Activated CD4-positive, alpha-beta T cell treated with anti-CD3 and anti-CD28 coated beads, Interleukin-2, amount 10 ng/mL, durations not matched to agents 7 days and 5 days (primary cell): Measurements from ENCODE around the gene G2E3. TPM values are rescaled to one million over a fixed set of nuclear protein-coding genes. Genes with fewer than 3 reads are reported as not detected.
"Not testable (repeated sequence)": the region's sequence is repeated elsewhere in the genome, so short reads cannot be mapped to it uniquely, and the experiment has no call there.

Experiments used
- CTCF ChIA-PET: fragments of 350-600 bp; sonication (Branson Sonifier 250); formaldehyde crosslinking; loops from one replicate; lab custom pipeline; 2021; ENCODE audit warnings: antibody characterized with exemption; lab: Charles Lee
- POLR2A ChIA-PET: fragments of 350-600 bp; sonication (Branson Sonifier 250); formaldehyde crosslinking; loops from one replicate; lab custom pipeline; 2021; ENCODE audit warnings: antibody characterized with exemption; lab: Charles Lee
- DNase-seq: peaks from one replicate; pipeline ENCODE4 v3.0.0-alpha.2; 2020
- H3K27ac Mint-ChIP-seq: one replicate; pipeline ENCODE4 v1.8.0; 2021; ENCODE audit warnings: mild to moderate bottlenecking, moderate library complexity, mixed read lengths
- H3K27me3 Mint-ChIP-seq: one replicate; pipeline ENCODE4 v1.8.0; 2021; ENCODE audit warnings: mixed read lengths
- H3K36me3 Mint-ChIP-seq: one replicate; pipeline ENCODE4 v1.8.0; 2021; ENCODE audit warnings: low read depth, mixed read lengths
- H3K4me1 Mint-ChIP-seq: one replicate; pipeline ENCODE4 v1.8.0; 2021; ENCODE audit warnings: mixed read lengths
- H3K4me3 Mint-ChIP-seq: one replicate; pipeline ENCODE4 v1.8.0; 2021; ENCODE audit warnings: mild to moderate bottlenecking, moderate library complexity, mixed read lengths
- H3K9me3 Mint-ChIP-seq: one replicate; pipeline ENCODE4 v1.8.0; 2021; ENCODE audit warnings: mixed read lengths
- total RNA-seq, 2 experiments: library from RNA; stranded (reverse); gene quantifications; one replicate each; pipeline ENCODE4 v1.2.3, GENCODE V29; 2021

The G2E3 gene
- total RNA-seq, 2 experiments from 2014 or later = 33.6 to 39.2 TPM

GRCh38 chr14:30587141-30587540 is 28.2 kb downstream of the G2E3 start:
- Mint-ChIP-seq H3K4me3 (no peak overlapping the region), H3K4me1 (peaks cover 15% of the 10 kb centered on the region), H3K27me3 (no peaks in the 10 kb centered on the region), H3K36me3 (peaks cover 68% of the 10 kb centered on the region), H3K27ac (no peak overlapping the region), H3K9me3 (peaks cover 18% of the 10 kb centered on the region)
- no peak for DNase-seq
- ChIA-PET CTCF (no interaction called here), POLR2A (no interaction called here)

- peaks cover 12% of the 10 kb centered on the region for H3K9me3 Mint-ChIP-seq
- ChIA-PET POLR2A (no interaction called here), CTCF (no interaction called here)
- H3K4me3 Mint-ChIP-seq = no peak overlapping the region
- DNase-seq = no peak
- H3K27ac Mint-ChIP-seq = no peak overlapping the region
- H3K36me3 Mint-ChIP-seq = peaks cover 64% of the 10 kb centered on the region
- H3K27me3 Mint-ChIP-seq = no peaks in the 10 kb centered on the region
- peaks cover 12% of the 10 kb centered on the region for H3K4me1 Mint-ChIP-seq
Observed at GRCh38 chr14:30588873-30589272, 29.9 kb downstream of the G2E3 start.

GRCh38 chr14:30596935-30597334 is 38.0 kb downstream of the G2E3 start:
- no peaks in the 10 kb centered on the region for H3K9me3 Mint-ChIP-seq
- ChIA-PET POLR2A (no interaction called here), CTCF (interaction anchor here (0.9 kb wide), 1 partner anchor 25 kb away, joined by 3 read pairs; the partner anchor contains the start of gene SCFD1)
- DNase-seq = no peak
- no peak overlapping the region for H3K4me3 Mint-ChIP-seq
- H3K27ac Mint-ChIP-seq = no peak overlapping the region
- H3K27me3 Mint-ChIP-seq = no peaks in the 10 kb centered on the region
- peaks cover 35% of the 10 kb centered on the region for H3K36me3 Mint-ChIP-seq
- H3K4me1 Mint-ChIP-seq = no peaks in the 10 kb centered on the region

DNA sequence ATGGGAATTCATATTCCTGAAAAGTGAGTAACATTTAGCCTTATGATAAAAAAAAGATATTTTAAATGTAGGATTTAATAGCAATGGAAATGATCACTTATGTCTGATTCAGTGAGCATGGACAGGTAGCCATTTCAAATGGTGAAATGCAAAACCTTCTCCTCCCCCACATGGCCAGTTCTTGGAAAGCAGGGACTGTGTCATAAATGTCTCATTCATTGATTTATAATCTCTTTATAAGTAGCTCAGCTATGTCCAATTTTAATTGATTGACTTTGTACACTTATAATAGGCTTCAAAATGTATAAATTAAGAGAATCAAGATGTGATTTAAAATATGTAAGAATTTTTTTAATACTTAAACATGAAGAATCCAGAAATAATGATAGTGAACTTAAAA is 38.5 kb downstream of the G2E3 start:
- POLR2A ChIA-PET = no interaction called here
- no peaks in the 10 kb centered on the region for H3K9me3 Mint-ChIP-seq
- no peak overlapping the region for H3K4me3 Mint-ChIP-seq
- no peak for DNase-seq
- CTCF ChIA-PET = interaction anchor here (0.9 kb wide), 1 partner anchor 24 kb away, joined by 3 read pairs; the partner anchor contains the start of gene SCFD1
- H3K27me3 Mint-ChIP-seq = no peaks in the 10 kb centered on the region
- H3K27ac Mint-ChIP-seq = no peak overlapping the region
- no peaks in the 10 kb centered on the region for H3K4me1 Mint-ChIP-seq
- H3K36me3 Mint-ChIP-seq = peaks cover 31% of the 10 kb centered on the region

DNA sequence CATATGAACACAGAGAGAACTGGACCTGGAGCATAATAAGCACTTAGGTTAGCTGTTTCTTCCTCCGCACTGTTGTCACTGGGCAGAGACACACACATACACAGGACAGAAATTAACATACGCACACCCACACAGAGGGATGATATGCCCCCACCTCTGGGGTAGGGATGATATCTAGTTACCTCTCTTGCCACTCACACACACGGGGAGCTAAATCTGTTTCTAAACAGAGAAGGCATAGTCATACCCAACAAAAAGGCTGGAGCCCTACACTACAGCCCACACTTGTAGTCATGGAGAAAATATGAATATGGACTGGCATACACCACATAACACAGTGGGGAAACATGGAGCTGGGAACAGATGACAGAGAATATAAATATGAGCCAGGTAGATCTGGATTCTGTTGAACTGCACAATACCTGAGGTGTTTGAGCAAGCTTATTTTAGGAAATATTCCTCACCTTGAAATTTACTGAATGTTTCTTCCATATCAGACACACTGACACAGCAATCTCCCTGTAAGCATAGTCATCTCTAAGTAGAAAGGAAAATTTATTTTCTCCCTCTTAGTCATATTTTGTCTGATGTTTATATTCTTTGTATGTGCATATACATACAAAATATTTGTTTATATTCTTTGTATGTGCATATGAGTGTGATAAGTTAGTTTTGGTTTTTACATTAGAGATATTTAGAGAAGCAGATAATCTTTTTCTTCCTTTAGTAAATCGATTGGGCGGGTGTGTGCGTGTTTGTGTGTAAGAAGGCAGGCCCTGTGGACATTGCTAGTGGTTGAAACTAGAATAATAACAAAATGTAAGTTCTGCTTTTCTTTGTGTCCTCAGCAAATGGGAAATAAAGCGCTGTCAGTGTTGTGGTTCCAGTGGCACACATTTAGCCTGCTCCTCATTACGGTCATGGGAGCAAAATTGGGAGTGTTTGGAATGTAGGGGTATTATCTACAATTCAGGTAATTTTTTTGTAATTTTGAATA is 42.3 kb downstream of the G2E3 start:
- CTCF ChIA-PET = no interaction called here
- no peak for DNase-seq
- H3K27ac Mint-ChIP-seq = no peak overlapping the region
- POLR2A ChIA-PET = no interaction called here
- no peaks in the 10 kb centered on the region for H3K9me3 Mint-ChIP-seq
- H3K36me3 Mint-ChIP-seq = peaks cover 40% of the 10 kb centered on the region
- H3K27me3 Mint-ChIP-seq = no peaks in the 10 kb centered on the region
- no peaks in the 10 kb centered on the region for H3K4me1 Mint-ChIP-seq
- no peak overlapping the region for H3K4me3 Mint-ChIP-seq

DNA sequence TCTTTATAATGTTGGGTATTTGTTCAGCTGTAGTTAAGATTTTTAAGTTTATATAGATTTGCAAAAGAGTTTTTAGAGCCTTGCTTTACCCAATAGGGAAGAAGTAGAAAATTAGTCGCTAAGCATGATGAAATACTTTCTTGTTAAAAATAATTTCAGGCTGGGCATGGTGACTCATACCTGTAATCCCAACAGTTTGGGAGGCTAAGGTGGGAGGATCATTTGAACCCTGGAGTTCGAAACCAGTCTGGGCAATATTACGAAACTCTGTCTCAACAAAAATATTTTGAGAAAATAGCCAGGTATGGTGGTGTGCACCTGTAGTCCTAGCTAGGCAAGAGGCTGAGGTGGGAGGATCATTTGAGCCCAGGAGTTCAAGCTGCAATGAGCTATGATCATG is 44.4 kb downstream of the G2E3 start:
- Mint-ChIP-seq H3K27me3 (no peaks in the 10 kb centered on the region), H3K4me3 (no peak overlapping the region), H3K36me3 (peaks cover 41% of the 10 kb centered on the region), H3K4me1 (no peaks in the 10 kb centered on the region), H3K27ac (no peak overlapping the region), H3K9me3 (no peaks in the 10 kb centered on the region)
- DNase-seq = no peak
- CTCF ChIA-PET = interaction anchor here (0.6 to 1.0 kb wide), 2 partner anchors 8 to 38 kb away, joined by 3 read pairs; no protein-coding TSS in a partner anchor
- POLR2A ChIA-PET = no interaction called here

- POLR2A ChIA-PET, H3K27me3 Mint-ChIP-seq, H3K4me1 Mint-ChIP-seq, H3K9me3 Mint-ChIP-seq, H3K27ac Mint-ChIP-seq, H3K4me3 Mint-ChIP-seq, CTCF ChIA-PET, DNase-seq: not testable (repeated sequence)
- peaks cover 39% of the 10 kb centered on the region for H3K36me3 Mint-ChIP-seq
Observed at GRCh38 chr14:30604696-30605095, 45.7 kb downstream of the G2E3 start.

GRCh38 chr14:30607156-30607780 is 48.3 kb downstream of the G2E3 start:
- Mint-ChIP-seq H3K27me3 (no peaks in the 10 kb centered on the region), H3K36me3 (peaks cover 36% of the 10 kb centered on the region), H3K4me1 (no peaks in the 10 kb centered on the region), H3K4me3 (no peak overlapping the region), H3K27ac (no peak overlapping the region), H3K9me3 (no peaks in the 10 kb centered on the region)
- ChIA-PET CTCF (no interaction called here), POLR2A (no interaction called here)
- no peak for DNase-seq

DNA sequence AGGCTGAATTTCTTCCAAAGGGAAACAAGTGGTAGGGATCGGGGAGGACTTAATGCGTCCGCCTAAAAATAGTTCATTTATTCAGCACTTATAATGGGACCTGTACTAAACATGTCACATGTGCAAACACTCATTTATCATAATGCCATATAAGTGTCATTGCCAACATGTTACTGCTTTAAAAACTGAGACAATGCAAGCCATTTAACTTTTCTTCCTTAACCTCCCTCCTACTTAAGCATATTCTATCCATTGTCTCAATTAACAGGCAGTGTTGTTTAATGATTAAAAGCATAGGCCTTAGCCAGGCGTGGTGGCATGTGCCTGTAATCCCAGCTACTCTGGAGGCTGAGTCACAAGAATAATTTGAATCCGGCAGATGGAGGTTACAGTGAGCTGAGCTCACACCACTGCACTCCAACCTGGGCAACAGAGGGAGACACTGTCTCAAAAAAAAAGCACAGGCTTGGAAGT is 49.6 kb downstream of the G2E3 start:
- Mint-ChIP-seq H3K4me3 (no peak overlapping the region), H3K27me3 (no peaks in the 10 kb centered on the region), H3K9me3 (no peaks in the 10 kb centered on the region), H3K36me3 (peaks cover 30% of the 10 kb centered on the region), H3K27ac (no peak overlapping the region), H3K4me1 (no peaks in the 10 kb centered on the region)
- ChIA-PET POLR2A (no interaction called here), CTCF (interaction anchor here (1.4 kb wide), 1 partner anchor 14 kb away, joined by 4 read pairs; the partner anchor contains the start of gene SCFD1)
- no peak for DNase-seq

DNA sequence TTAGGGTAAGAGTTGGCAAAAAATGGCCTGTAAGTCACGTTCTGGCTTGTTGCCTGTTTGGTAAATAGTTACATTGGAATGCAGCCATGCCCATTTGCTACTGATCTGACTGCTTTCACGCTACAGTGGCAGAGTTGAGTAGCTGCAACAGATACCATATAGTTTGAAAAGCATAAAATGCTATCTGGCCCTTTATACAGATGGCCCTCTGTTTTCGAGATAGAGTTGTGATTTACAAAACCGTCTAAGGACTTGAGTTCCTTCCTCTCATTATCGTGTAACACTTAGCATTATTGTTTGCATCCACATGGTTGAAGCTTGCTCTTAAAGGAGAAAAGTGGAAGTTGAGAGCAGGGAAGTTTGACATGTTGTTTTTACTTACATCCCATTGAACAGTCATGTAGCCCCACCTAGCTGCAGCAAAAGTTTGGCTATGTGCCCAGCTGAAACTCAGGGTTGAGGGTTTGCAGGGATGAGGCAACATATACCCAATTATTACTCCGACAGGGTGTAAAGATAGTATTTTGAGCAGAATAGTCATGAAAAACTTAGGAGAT is 51.9 kb downstream of the G2E3 start:
- CTCF ChIA-PET = interaction anchor here (0.6 to 1.0 kb wide), 2 partner anchors 8 to 97 kb away, joined by 3 to 5 read pairs; no protein-coding TSS in a partner anchor
- POLR2A ChIA-PET = interaction anchor here (0.6 kb wide), 1 partner anchor 31 kb away, joined by 4 read pairs; no protein-coding TSS in a partner anchor

DNA sequence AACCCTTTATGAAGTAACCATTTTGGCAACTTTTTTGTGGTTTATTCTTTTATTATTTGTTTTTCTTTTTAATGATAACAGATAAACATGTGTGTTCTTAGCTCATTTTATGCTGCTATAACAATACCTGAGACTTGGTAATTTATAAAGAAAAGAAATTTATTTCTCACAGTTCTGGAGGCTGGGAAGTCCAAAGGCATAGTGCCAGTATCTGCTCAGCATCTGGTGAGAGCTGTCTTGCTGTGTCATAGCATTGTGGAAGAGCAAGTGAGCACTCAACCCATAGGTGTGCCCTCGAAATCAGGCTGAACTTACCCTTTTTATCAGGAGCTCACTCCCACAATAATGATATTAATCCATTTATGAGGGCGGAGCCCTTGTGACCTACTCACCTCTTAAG is 55.2 kb downstream of the G2E3 start:
- H3K27me3 Mint-ChIP-seq = no peaks in the 10 kb centered on the region
- no peak overlapping the region for H3K4me3 Mint-ChIP-seq
- H3K4me1 Mint-ChIP-seq = no peaks in the 10 kb centered on the region
- CTCF ChIA-PET = interaction anchor here (1.2 kb wide), 1 partner anchor 9 kb away, joined by 3 read pairs; the partner anchor contains the start of gene SCFD1
- peaks cover 24% of the 10 kb centered on the region for H3K36me3 Mint-ChIP-seq
- H3K27ac Mint-ChIP-seq = no peak overlapping the region
- POLR2A ChIA-PET = no interaction called here
- no peak for DNase-seq
- H3K9me3 Mint-ChIP-seq = no peaks in the 10 kb centered on the region

More for the DNA sequence above, 51.9 kb downstream of the G2E3 start:
- Mint-ChIP-seq H3K36me3 (peaks cover 20% of the 10 kb centered on the region), H3K27me3 (no peaks in the 10 kb centered on the region), H3K4me3 (no peak overlapping the region), H3K9me3 (no peaks in the 10 kb centered on the region), H3K27ac (no peak overlapping the region), H3K4me1 (no peaks in the 10 kb centered on the region)
- peak; percentile 28 for DNase-seq

- CTCF ChIA-PET = no interaction called here
- Mint-ChIP-seq H3K9me3 (no peaks in the 10 kb centered on the region), H3K27ac (no peak overlapping the region), H3K4me3 (no peak overlapping the region), H3K27me3 (no peaks in the 10 kb centered on the region), H3K4me1 (peaks cover 29% of the 10 kb centered on the region), H3K36me3 (peaks cover 26% of the 10 kb centered on the region)
- POLR2A ChIA-PET = no interaction called here
- DNase-seq = no peak
Observed at GRCh38 chr14:30620178-30620577, 61.2 kb downstream of the G2E3 start.
